GM12878 (cell line): ENCODE data around the gene AKT1S1. TPM values are rescaled to one million over a fixed set of nuclear protein-coding genes. Genes with fewer than 3 reads are reported as not detected.

Experiments
- CBFB ChIP-seq: IDR thresholded peaks from 2 replicates; pipeline ENCODE4 v1.6.1; 2016; ENCODE audit warnings: antibody characterized with exemption, low read depth
- CHD1 ChIP-seq: IDR thresholded peaks from 2 replicates; pipeline ENCODE4 v1.6.1; 2012; ENCODE audit warnings: low read depth, low read length, improper control_type of control experiment
- IKZF2 ChIP-seq, 2 experiments: fragments of 450-650 bp; IDR thresholded peaks; 2 replicates each; pipeline ENCODE4 v1.6.1; 2017; ENCODE audit warnings: mild to moderate bottlenecking in 2 of 2, moderate library complexity in 2 of 2
- MEF2A ChIP-seq: IDR thresholded peaks from 2 replicates; pipeline ENCODE4 v1.6.1; 2011; ENCODE audit warnings: low read depth, mild to moderate bottlenecking, low read length, moderate library complexity; ENCODE audit not compliant: insufficient read depth
- NBN ChIP-seq: fragments of 450-650 bp; IDR thresholded peaks from 2 replicates; pipeline ENCODE4 v1.6.1; 2016
- NFXL1 ChIP-seq: fragments of 450-650 bp; IDR thresholded peaks from 2 replicates; pipeline ENCODE4 v1.6.1; 2017; ENCODE audit warnings: antibody characterized with exemption, mild to moderate bottlenecking, borderline replicate concordance
- PBX3 ChIP-seq: IDR thresholded peaks from 2 replicates; pipeline ENCODE4 v1.6.1; 2011; ENCODE audit warnings: mild to moderate bottlenecking, low read depth, low read length, moderate library complexity; ENCODE audit not compliant: insufficient replicate concordance
- PKNOX1 ChIP-seq: fragments of 450-650 bp; IDR thresholded peaks from 2 replicates; pipeline ENCODE4 v1.6.1; 2016; ENCODE audit warnings: mild to moderate bottlenecking
- POLR2A ChIP-seq: IDR thresholded peaks from 2 replicates; pipeline ENCODE4 v1.6.1; 2011; ENCODE audit warnings: low read depth, mild to moderate bottlenecking, low read length
- RFX5 ChIP-seq: IDR thresholded peaks from 2 replicates; pipeline ENCODE4 v1.6.1; 2011; ENCODE audit warnings: low read depth, low read length, improper control_type of control experiment
- SIN3A ChIP-seq: IDR thresholded peaks from 2 replicates; pipeline ENCODE4 v1.6.1; 2012; ENCODE audit warnings: low read depth, low read length, improper control_type of control experiment
- SIX5 ChIP-seq: IDR thresholded peaks from 2 replicates; pipeline ENCODE4 v1.6.1; 2011; ENCODE audit warnings: mild to moderate bottlenecking, low read depth, low read length, moderate library complexity; ENCODE audit not compliant: severe bottlenecking
- SMAD1 ChIP-seq: fragments of 450-650 bp; IDR thresholded peaks from 2 replicates; pipeline ENCODE4 v1.6.1; 2018; ENCODE audit warnings: mild to moderate bottlenecking, low read depth; ENCODE audit not compliant: partially characterized antibody
- SMAD5 ChIP-seq: IDR thresholded peaks from 2 replicates; pipeline ENCODE4 v1.6.1; 2016; ENCODE audit warnings: antibody characterized with exemption, low read depth
- SMC3 ChIP-seq: IDR thresholded peaks from 2 replicates; pipeline ENCODE4 v1.6.1; 2011; ENCODE audit warnings: low read length, improper control_type of control experiment, borderline replicate concordance
- SPI1 ChIP-seq: IDR thresholded peaks from 2 replicates; pipeline ENCODE4 v1.6.1; 2011; ENCODE audit warnings: low read depth, mild to moderate bottlenecking, low read length, moderate library complexity, borderline replicate concordance; ENCODE audit not compliant: insufficient read depth
- SUPT20H ChIP-seq: IDR thresholded peaks from 2 replicates; pipeline ENCODE4 v1.6.1; 2011; ENCODE audit warnings: low read depth, mild to moderate bottlenecking, low read length, moderate library complexity, borderline replicate concordance; ENCODE audit not compliant: control insufficient read depth
- polyA plus RNA-seq, 11 experiments: library from polyadenylated mRNA; depleted of rRNA in 4 of 11; unstranded in 6 of 11; stranded (reverse) in 5 of 11; fragments of >200 nt; fragmentation: Nextera tagmentation in 4 of 11; fragmentation: Illumina TruSeq in 1 of 11; extraction: Ambion mirVana in 4 of 11; extraction: Trizol in 1 of 11; gene quantifications; 1 replicate in 1 of 11; 2 replicates in 10 of 11; pipeline versions ENCODE4 v1.2.1 to v1.2.3, GENCODE V29; 2011 to 2016; ENCODE audit warnings: inconsistent platforms in 2 of 11, missing spikeins in 2 of 11, low read depth in 1 of 11
- total RNA-seq, 4 experiments: library from RNA; depleted of rRNA in 3 of 4; stranded (reverse); fragments of >200 nt in 3 of 4; fragmentation: Illumina TruSeq in 1 of 4; extraction: Trizol in 1 of 4; gene quantifications; 2 replicates each; pipeline versions ENCODE4 v1.2.1 to v1.2.3, GENCODE V29; 2013 to 2021
- TF ChIP-seq, protein P1 (sequence below): fragments of 450-650 bp; IDR thresholded peaks from 2 replicates; pipeline ENCODE4 v1.6.1; 2017; ENCODE audit warnings: mild to moderate bottlenecking
- TF ChIP-seq, protein P2 (sequence below): fragments of 450-650 bp; IDR thresholded peaks from 2 replicates; pipeline ENCODE4 v1.6.1; 2014; ENCODE audit warnings: mild to moderate bottlenecking
- TF ChIP-seq, protein P3 (sequence below): fragments of 450-650 bp; IDR thresholded peaks from 2 replicates; pipeline ENCODE4 v1.6.1; 2017; ENCODE audit warnings: mild to moderate bottlenecking, moderate library complexity

AKT1S1 gene
- total and polyA plus RNA-seq, 10 of the 15 experiments (the other 5 are each of a cell fraction or from before 2014, with no cell fraction given) = 0.43 to 23.0 (median 12.3) TPM

- peak; percentile 28; the same call in 1 of the 2 replicates for TF ChIP-seq SIN3A
- peak; percentile 53 for TF ChIP-seq RFX5
- no peak for TF ChIP-seq PKNOX1
- no peak for TF ChIP-seq SUPT20H
- peak in 1 of 2 experiments; percentile 33; a peak in 1 of 4 replicates for TF ChIP-seq IKZF2 (IDR thresholded peaks at IDR 0.05)
- no peak for TF ChIP-seq SMAD5
- TF ChIP-seq CHD1 = no peak
- TF ChIP-seq, protein P1, sequence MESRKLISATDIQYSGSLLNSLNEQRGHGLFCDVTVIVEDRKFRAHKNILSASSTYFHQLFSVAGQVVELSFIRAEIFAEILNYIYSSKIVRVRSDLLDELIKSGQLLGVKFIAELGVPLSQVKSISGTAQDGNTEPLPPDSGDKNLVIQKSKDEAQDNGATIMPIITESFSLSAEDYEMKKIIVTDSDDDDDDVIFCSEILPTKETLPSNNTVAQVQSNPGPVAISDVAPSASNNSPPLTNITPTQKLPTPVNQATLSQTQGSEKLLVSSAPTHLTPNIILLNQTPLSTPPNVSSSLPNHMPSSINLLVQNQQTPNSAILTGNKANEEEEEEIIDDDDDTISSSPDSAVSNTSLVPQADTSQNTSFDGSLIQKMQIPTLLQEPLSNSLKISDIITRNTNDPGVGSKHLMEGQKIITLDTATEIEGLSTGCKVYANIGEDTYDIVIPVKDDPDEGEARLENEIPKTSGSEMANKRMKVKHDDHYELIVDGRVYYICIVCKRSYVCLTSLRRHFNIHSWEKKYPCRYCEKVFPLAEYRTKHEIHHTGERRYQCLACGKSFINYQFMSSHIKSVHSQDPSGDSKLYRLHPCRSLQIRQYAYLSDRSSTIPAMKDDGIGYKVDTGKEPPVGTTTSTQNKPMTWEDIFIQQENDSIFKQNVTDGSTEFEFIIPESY = no peak
- peak; percentile 44 for TF ChIP-seq POLR2A
- no peak for TF ChIP-seq CBFB
- 0 out of 2 replicates have a peak, but pooled peaks have one; percentile 2 for TF ChIP-seq SMC3
- TF ChIP-seq SIX5 = no peak
- TF ChIP-seq MEF2A = no peak
- TF ChIP-seq, protein P2, sequence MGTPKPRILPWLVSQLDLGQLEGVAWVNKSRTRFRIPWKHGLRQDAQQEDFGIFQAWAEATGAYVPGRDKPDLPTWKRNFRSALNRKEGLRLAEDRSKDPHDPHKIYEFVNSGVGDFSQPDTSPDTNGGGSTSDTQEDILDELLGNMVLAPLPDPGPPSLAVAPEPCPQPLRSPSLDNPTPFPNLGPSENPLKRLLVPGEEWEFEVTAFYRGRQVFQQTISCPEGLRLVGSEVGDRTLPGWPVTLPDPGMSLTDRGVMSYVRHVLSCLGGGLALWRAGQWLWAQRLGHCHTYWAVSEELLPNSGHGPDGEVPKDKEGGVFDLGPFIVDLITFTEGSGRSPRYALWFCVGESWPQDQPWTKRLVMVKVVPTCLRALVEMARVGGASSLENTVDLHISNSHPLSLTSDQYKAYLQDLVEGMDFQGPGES = no peak
- TF ChIP-seq PBX3 = no peak
- no peak for TF ChIP-seq NFXL1
- TF ChIP-seq, protein P3, sequence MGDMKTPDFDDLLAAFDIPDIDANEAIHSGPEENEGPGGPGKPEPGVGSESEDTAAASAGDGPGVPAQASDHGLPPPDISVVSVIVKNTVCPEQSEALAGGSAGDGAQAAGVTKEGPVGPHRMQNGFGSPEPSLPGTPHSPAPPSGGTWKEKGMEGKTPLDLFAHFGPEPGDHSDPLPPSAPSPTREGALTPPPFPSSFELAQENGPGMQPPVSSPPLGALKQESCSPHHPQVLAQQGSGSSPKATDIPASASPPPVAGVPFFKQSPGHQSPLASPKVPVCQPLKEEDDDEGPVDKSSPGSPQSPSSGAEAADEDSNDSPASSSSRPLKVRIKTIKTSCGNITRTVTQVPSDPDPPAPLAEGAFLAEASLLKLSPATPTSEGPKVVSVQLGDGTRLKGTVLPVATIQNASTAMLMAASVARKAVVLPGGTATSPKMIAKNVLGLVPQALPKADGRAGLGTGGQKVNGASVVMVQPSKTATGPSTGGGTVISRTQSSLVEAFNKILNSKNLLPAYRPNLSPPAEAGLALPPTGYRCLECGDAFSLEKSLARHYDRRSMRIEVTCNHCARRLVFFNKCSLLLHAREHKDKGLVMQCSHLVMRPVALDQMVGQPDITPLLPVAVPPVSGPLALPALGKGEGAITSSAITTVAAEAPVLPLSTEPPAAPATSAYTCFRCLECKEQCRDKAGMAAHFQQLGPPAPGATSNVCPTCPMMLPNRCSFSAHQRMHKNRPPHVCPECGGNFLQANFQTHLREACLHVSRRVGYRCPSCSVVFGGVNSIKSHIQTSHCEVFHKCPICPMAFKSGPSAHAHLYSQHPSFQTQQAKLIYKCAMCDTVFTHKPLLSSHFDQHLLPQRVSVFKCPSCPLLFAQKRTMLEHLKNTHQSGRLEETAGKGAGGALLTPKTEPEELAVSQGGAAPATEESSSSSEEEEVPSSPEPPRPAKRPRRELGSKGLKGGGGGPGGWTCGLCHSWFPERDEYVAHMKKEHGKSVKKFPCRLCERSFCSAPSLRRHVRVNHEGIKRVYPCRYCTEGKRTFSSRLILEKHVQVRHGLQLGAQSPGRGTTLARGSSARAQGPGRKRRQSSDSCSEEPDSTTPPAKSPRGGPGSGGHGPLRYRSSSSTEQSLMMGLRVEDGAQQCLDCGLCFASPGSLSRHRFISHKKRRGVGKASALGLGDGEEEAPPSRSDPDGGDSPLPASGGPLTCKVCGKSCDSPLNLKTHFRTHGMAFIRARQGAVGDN = no peak
- no peak for TF ChIP-seq SPI1
- TF ChIP-seq SMAD1 = peak; percentile 16
- TF ChIP-seq NBN = peak; percentile 23; the same call in 1 of the 2 replicates
These were observed 956 bp upstream of the AKT1S1 start (continued) for GRCh38 chr19:49877879-49878743.
